Mesothelial cell of epicardium (in vitro differentiated cells): ENCODE results near the gene CDH23. TPM values are rescaled to one million over a fixed set of nuclear protein-coding genes. Genes with fewer than 3 reads are reported as not detected.

Experiments
- DNase-seq, 2 experiments: peaks; one replicate each; pipeline ENCODE4 v3.0.0; 2021; ENCODE audit warnings: low spot score in 2 of 2; ENCODE audit not compliant: unreplicated experiment in 2 of 2
- H3K27ac Mint-ChIP-seq: 2 replicates; pipeline ENCODE4 v1.8.0; 2021; ENCODE audit warnings: mixed read lengths
- H3K27me3 Mint-ChIP-seq: 2 replicates; pipeline ENCODE4 v1.8.0; 2021; ENCODE audit warnings: low read depth, mixed read lengths
- H3K36me3 Mint-ChIP-seq: 2 replicates; pipeline ENCODE4 v1.8.0; 2021; ENCODE audit warnings: mixed read lengths
- H3K4me1 Mint-ChIP-seq: 2 replicates; pipeline ENCODE4 v1.8.0; 2021; ENCODE audit warnings: mixed read lengths
- H3K4me3 Mint-ChIP-seq: 2 replicates; pipeline ENCODE4 v1.8.0; 2021; ENCODE audit warnings: mild to moderate bottlenecking, moderate library complexity, mixed read lengths
- H3K9me3 Mint-ChIP-seq: 2 replicates; pipeline ENCODE4 v1.8.0; 2021; ENCODE audit warnings: mixed read lengths
- total RNA-seq: library from RNA; stranded (reverse); gene quantifications from 3 replicates; pipeline ENCODE4 v1.2.1, GENCODE V29; 2021
- TF ChIP-seq, protein P1 (sequence below): fragments of 200-600 bp; sonication (generic); IDR thresholded peaks from one replicate; pipeline ENCODE4 v1.5.0; 2021; ENCODE audit warnings: antibody characterized with exemption; ENCODE audit not compliant: unreplicated experiment

The CDH23 gene
- total RNA-seq, 1 donor from 2014 or later: 2.5 TPM

DNA sequence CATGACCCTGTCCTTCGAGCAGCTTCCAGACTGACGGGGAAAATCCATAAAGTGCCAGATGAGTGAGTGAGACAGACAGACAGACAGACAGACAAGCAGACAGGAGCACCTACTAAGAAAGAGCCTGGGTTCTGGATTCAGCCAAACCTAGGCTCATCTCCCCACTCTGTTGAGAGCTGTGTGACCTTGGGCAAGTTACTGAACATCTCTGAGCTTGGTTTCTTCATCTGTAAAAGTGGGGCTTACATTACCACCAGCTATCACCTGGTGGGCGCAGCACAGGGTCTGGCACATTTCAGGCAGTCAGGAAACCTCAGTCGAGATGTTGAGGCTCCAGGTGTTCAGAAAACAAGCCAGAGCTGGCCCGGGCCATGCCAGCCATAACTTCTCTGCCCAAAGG, 285.3 kb downstream of the CDH23 start:
- no peak overlapping the region for H3K27ac Mint-ChIP-seq
- H3K4me1 Mint-ChIP-seq: peaks cover 15% of the 10 kb centered on the region
- peaks cover 20% of the 10 kb centered on the region for H3K27me3 Mint-ChIP-seq
- no peaks in the 10 kb centered on the region for H3K9me3 Mint-ChIP-seq
- DNase-seq: no peak
- no peak overlapping the region for H3K4me3 Mint-ChIP-seq
- TF ChIP-seq, protein P1, sequence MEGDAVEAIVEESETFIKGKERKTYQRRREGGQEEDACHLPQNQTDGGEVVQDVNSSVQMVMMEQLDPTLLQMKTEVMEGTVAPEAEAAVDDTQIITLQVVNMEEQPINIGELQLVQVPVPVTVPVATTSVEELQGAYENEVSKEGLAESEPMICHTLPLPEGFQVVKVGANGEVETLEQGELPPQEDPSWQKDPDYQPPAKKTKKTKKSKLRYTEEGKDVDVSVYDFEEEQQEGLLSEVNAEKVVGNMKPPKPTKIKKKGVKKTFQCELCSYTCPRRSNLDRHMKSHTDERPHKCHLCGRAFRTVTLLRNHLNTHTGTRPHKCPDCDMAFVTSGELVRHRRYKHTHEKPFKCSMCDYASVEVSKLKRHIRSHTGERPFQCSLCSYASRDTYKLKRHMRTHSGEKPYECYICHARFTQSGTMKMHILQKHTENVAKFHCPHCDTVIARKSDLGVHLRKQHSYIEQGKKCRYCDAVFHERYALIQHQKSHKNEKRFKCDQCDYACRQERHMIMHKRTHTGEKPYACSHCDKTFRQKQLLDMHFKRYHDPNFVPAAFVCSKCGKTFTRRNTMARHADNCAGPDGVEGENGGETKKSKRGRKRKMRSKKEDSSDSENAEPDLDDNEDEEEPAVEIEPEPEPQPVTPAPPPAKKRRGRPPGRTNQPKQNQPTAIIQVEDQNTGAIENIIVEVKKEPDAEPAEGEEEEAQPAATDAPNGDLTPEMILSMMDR: no peak
- no peaks in the 10 kb centered on the region for H3K36me3 Mint-ChIP-seq

DNA sequence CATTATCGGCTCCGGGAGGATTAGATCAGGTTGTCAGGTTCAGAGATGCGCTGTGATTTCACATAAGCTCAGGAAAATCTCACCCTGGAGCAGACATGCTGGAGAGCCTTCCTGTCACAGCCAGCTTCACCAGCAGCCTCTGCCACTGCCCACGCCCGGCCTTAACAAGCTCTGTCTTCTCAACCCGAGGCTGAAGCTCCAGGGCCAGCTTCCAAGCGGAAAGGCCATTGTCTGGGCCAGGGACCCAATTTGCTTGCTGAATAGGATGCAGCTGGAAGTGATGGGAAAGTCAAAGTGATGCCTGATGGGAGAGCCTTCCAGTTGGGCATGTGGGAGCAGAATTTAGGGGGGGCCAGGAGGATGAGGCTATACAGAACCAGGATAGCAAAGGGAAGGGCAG, 286.6 kb downstream of the CDH23 start:
- H3K9me3 Mint-ChIP-seq: peaks cover 4% of the 10 kb centered on the region
- peaks cover 16% of the 10 kb centered on the region for H3K27me3 Mint-ChIP-seq
- no peak for DNase-seq
- H3K4me1 Mint-ChIP-seq: peaks cover 15% of the 10 kb centered on the region
- no peak overlapping the region for H3K4me3 Mint-ChIP-seq
- TF ChIP-seq, protein P1: no peak
- peaks cover 3% of the 10 kb centered on the region for H3K36me3 Mint-ChIP-seq
- no peak overlapping the region for H3K27ac Mint-ChIP-seq

DNA sequence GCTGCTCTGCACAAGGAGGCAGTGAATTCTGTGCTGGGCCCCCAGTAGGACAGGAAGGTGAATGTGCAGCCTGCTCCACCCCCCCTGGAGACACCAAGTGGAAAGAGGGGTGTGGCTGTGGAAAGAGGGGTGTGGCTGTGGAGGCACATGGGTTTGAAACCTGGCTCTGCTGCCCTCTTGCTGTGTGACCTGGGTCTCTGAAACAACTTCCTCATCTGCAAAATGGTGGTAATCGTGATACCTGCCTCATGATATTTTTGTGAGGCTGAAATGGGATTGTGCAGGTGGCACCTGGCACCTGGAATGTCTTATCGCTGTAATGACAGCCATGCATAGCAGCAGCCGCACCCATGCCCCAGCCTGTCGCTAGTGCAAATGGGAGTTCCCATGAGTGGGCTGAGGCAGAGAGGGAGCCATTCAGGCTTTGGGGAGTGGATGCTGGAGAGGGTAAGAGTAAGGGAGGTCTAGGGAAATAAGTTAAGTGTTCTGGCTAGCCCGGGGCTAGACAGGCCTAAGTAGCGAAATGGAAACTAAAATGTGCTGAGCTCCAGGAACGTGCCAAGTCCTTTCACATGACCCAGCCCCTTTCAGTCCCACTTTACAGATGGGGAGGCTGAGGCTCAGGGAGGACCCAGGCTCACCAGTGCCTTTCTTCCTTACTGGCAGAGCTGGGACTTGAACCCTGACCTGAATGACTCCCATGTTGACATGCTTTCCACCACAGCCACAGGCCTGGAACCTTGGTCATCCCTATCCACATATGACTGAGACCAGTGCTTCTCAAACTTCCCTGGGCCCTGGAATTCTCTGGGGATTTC, 287.8 kb downstream of the CDH23 start:
- Mint-ChIP-seq H3K27me3 (peaks cover 16% of the 10 kb centered on the region), H3K9me3 (peaks cover 4% of the 10 kb centered on the region), H3K27ac (no peak overlapping the region), H3K36me3 (peaks cover 3% of the 10 kb centered on the region), H3K4me3 (no peak overlapping the region), H3K4me1 (peaks cover 15% of the 10 kb centered on the region)
- DNase-seq: no peak
- TF ChIP-seq, protein P1: no peak

DNA sequence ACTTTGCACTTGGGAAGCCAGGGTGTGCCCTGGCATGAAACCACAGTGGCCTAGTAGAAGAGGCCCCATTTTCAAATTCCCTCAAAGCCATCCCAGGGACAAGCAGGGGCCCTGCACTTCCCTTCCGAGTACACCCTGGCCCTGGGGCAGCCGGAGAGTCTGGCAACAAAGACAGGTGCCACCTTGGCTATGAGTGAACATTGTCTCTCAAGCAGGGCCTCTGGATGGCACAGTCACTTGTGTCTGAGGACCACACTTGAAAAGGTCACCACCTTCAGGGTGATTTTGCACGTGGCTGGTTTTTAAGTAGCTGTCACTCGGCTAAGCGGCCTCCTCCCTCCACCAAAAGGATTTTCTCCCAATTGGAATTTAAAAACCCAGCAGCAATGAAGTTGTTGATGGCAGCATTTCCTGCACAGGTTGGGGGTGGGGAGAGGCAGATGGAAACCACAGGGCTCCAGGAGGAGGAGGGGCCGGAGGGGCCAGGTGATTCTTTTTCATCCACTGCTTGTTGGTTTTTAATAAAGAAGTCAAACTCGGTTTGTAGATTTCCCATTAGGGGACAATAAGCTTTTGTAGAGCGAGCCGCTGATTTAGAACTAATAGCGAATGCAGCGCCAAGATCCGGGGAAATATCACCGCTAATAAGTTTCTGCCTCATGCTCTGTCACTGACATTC, 289.0 kb downstream of the CDH23 start:
- no peak for DNase-seq
- TF ChIP-seq, protein P1: no peak
- Mint-ChIP-seq H3K27ac (no peak overlapping the region), H3K27me3 (peaks cover 11% of the 10 kb centered on the region), H3K9me3 (peaks cover 4% of the 10 kb centered on the region), H3K4me3 (no peak overlapping the region), H3K36me3 (peaks cover 3% of the 10 kb centered on the region), H3K4me1 (peaks cover 15% of the 10 kb centered on the region)

DNA sequence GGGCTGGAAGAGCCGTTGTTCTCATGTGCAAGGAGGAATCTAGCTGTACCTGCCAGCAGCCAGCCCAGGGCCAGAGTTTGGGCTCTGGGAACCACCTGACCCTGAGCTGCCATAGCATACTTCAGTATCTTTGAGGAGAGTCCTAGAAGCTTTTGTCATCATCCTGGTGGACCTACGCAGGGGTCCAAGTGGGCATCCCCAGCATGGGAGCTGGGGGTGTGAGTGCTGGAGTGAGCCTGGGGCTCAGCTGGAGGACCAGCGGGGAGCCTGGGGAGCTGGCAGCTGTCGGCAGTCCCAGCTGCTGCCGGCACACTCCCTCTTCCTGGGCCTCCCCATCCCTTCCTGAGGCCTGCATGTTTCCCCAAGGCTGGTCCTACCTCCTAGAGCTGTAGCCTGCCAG, 290.4 kb downstream of the CDH23 start:
- TF ChIP-seq, protein P1: no peak
- Mint-ChIP-seq H3K4me1 (peaks cover 15% of the 10 kb centered on the region), H3K36me3 (peaks cover 3% of the 10 kb centered on the region), H3K9me3 (peaks cover 4% of the 10 kb centered on the region), H3K27ac (no peak overlapping the region), H3K4me3 (no peak overlapping the region), H3K27me3 (peaks cover 8% of the 10 kb centered on the region)
- no peak for DNase-seq
